Skeletal muscle cell (primary cell): ENCODE measurements around the gene PDCD11.

ENCODE experiments used
- DNase-seq: peaks from one replicate; pipeline ENCODE4 v3.0.0-alpha.2; 2010; ENCODE audit warnings: low read depth
- H3K4me3 ChIP-seq: 2 replicates; pipeline ENCODE4 v1.5.1; 2011; ENCODE audit warnings: low read depth, mild to moderate bottlenecking, control low read depth, low read length, moderate library complexity

Gene PDCD11

GRCh38 chr10:103493916-103494877 is 97.8 kb downstream of the PDCD11 start:
- no peak for DNase-seq
- H3K4me3 ChIP-seq, result peak overlapping the region; percentile 42

GRCh38 chr10:103495321-103495720 is 98.9 kb downstream of the PDCD11 start:
- no peak for DNase-seq
- no peak overlapping the region for H3K4me3 ChIP-seq
